SH-SY5Y (cell line): ENCODE data around the gene NRGN.

ENCODE experiments used
- GATA2 ChIP-seq: IDR thresholded peaks from 2 replicates; pipeline ENCODE4 v1.6.1; 2011; ENCODE audit warnings: mild to moderate bottlenecking, low read depth, low read length
- GATA3 ChIP-seq: IDR thresholded peaks from 2 replicates; pipeline ENCODE4 v1.6.1; 2011; ENCODE audit warnings: low read depth, mild to moderate bottlenecking, low read length, moderate library complexity

Gene NRGN

GRCh38 chr11:124728134-124728533 lies 11.6 kb upstream of the NRGN start:
- TF ChIP-seq GATA2 (no peak), GATA3 (no peak)

GRCh38 chr11:124729571-124729970 lies 10.2 kb upstream of the NRGN start:
- TF ChIP-seq GATA3 (no peak), GATA2 (no peak)

GRCh38 chr11:124732230-124732629 lies 7.5 kb upstream of the NRGN start:
- no peak for TF ChIP-seq GATA2
- no peak for TF ChIP-seq GATA3

- TF ChIP-seq GATA3 (no peak), GATA2 (no peak)
Observed at GRCh38 chr11:124736736-124737135, 3.0 kb upstream of the NRGN start.

- TF ChIP-seq GATA3 (no peak), GATA2 (no peak)
Observed at GRCh38 chr11:124737638-124738305, 2.0 kb upstream of the NRGN start.

- no peak for TF ChIP-seq GATA3
- no peak for TF ChIP-seq GATA2
Observed at GRCh38 chr11:124738713-124739478, 846 bp upstream of the NRGN start.

GRCh38 chr11:124740277-124740882 lies 638 bp downstream of the NRGN start:
- no peak for TF ChIP-seq GATA2
- TF ChIP-seq GATA3 = no peak

GRCh38 chr11:124742555-124742954 lies 2.8 kb downstream of the NRGN start:
- TF ChIP-seq GATA2 = no peak
- TF ChIP-seq GATA3 = no peak

GRCh38 chr11:124743050-124743449 lies 3.3 kb downstream of the NRGN start:
- TF ChIP-seq GATA2 (no peak), GATA3 (no peak)

GRCh38 chr11:124745270-124745834 lies 5.6 kb downstream of the NRGN start:
- no peak for TF ChIP-seq GATA3
- no peak for TF ChIP-seq GATA2

GRCh38 chr11:124745835-124746620 lies 6.3 kb downstream of the NRGN start:
- TF ChIP-seq GATA3 (no peak), GATA2 (no peak)

GRCh38 chr11:124746621-124747243 lies 7.0 kb downstream of the NRGN start:
- no peak for TF ChIP-seq GATA2
- TF ChIP-seq GATA3 = no peak

GRCh38 chr11:124747406-124748099 lies 7.8 kb downstream of the NRGN start:
- TF ChIP-seq GATA3 = no peak
- no peak for TF ChIP-seq GATA2

- TF ChIP-seq GATA2 = no peak
- TF ChIP-seq GATA3 = no peak
Observed at GRCh38 chr11:124748100-124748418, 8.3 kb downstream of the NRGN start.
